ENCODE results near the gene C20orf144.

C20orf144 gene

DNA sequence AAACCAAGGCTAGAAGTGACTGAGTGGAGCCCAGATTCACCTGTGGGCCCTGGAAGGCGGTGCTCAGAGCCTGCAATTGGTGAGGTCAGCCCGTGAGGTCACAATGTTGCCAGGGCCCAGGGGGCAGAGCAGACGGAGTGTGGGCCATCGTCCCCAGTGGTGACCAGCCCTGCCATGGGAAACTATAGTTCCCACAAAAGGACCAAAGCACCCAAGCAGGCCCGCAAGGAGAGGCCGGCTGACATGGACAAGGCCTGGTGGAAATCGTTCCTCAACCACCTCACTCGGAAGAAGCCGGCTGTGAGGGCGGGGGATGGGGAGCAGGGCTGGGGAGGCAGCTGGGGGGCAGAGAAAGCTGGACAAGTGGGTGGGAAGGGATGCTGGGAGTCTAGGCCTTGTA is at the start of gene C20orf144:
Gene C20orf144, plus strand, starts transcription at position 156 of the 400 bp plus-strand sequence. Its CDS starts 19 bp downstream, at position 175.
- TF ChIP-seq, protein P1, sequence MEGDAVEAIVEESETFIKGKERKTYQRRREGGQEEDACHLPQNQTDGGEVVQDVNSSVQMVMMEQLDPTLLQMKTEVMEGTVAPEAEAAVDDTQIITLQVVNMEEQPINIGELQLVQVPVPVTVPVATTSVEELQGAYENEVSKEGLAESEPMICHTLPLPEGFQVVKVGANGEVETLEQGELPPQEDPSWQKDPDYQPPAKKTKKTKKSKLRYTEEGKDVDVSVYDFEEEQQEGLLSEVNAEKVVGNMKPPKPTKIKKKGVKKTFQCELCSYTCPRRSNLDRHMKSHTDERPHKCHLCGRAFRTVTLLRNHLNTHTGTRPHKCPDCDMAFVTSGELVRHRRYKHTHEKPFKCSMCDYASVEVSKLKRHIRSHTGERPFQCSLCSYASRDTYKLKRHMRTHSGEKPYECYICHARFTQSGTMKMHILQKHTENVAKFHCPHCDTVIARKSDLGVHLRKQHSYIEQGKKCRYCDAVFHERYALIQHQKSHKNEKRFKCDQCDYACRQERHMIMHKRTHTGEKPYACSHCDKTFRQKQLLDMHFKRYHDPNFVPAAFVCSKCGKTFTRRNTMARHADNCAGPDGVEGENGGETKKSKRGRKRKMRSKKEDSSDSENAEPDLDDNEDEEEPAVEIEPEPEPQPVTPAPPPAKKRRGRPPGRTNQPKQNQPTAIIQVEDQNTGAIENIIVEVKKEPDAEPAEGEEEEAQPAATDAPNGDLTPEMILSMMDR (IDR thresholded peaks at IDR 0.05; ENCODE audit: low read depth, low read length, missing control alignments), result no peak
- in situ Hi-C loops (cut with HindIII; ENCODE audit: low sequenced_read_pairs), result no loop called here
- DNase-seq (ENCODE audit: low read depth), result no peak
- H3K4me3 ChIP-seq (ENCODE audit: low read depth, low read length), result peak within 1 kb of the TSS; percentile 57

DNA sequence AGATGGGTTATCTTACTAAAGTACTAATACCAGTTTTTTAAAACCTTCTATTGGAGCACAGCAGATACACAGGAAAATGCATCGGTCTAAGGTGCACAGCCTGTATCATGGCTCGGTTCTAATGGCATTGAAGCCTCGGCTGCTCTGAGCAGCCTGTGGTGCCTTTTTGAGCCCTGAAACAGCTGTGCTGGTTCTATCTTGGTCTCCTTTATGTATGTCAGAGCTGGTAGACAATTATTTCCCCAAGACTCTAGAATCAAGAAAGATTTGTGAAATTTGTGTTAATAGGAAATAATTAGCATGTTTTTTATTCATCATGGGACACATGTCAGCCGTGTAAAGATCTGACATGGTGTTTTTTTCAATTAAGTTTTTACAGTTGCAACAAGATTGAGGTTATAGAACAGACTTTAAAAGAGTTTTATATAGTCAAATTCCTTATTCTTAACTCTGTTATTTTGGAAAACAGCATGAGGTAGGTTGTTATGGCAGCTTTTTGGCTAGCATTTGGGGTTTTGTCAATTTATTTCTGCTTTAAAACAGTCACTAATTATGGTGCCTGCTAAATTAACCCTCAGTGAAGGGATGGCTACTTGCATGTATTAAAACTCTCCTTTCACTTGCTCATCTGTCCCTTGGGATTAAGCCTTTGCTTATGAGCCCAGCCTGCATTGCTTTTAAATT is 40.3 kb upstream of the C20orf144 start:
- TF ChIP-seq, protein P1 (IDR thresholded peaks at IDR 0.05; ENCODE audit: low read depth, low read length, missing control alignments), result no peak

DNA sequence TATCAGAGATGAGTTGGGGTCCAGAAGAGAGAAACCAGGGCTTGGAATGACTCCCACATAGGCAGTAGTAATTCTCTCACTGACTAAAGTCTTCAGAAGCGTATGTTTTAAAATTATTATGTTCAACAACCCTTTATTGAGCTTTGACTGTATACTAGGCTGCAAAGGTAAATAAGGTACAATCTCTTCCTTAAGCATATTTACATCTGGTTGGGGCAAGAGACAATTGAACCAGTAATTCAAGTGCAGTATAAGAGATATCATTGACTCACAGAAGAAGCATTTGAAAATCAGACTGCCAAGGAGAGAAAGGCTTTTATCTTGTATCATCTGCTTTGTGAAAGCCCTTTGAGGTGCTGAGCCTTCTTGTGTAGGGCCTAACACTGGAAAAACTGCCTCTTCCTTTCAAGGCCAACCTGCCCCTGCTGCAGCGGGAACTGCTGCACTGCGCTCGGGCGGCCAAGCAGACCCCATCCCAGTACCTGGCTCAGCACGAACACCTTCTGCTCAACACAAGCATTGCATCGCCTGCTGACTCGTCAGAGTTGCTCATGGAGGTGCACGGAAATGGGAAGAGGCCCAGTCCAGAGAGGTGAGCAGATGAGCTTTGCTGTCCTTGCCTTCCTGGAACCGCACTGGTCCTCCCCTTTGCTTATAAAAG is 39.3 kb upstream of the C20orf144 start:
- no peak for DNase-seq (ENCODE audit: low read depth)
- no peak overlapping the region for H3K4me3 ChIP-seq (ENCODE audit: low read depth, low read length)
- TF ChIP-seq, protein P1 (IDR thresholded peaks at IDR 0.05; ENCODE audit: low read depth, low read length, missing control alignments), result no peak
- in situ Hi-C loops (cut with HindIII; ENCODE audit: low sequenced_read_pairs), result no loop called here

More for the DNA sequence above, 40.3 kb upstream of the C20orf144 start:
- H3K4me3 ChIP-seq (ENCODE audit: low read depth, low read length), result no peak overlapping the region
- in situ Hi-C loops (cut with HindIII; ENCODE audit: low sequenced_read_pairs), result no loop called here
- DNase-seq (ENCODE audit: low read depth), result no peak

DNA sequence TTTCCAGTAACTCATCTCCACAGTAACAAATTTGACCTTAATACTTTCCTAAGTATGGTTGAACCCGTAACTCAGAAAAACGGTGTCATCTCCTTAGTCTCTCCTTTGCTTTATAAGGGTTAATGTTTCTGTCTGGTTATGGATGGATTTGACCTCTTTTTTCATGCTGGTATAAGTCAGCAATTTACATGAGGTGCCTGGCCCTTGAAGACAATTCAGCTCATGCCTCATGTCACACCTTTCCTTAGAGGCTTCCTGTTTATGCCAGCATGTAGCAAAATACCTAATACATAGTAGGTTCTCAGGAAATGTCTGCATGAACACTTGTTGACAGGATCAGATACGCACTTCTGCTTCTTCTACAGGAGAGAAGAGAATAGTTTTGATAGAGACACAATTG is 37.7 kb upstream of the C20orf144 start:
- in situ Hi-C loops (cut with HindIII; ENCODE audit: low sequenced_read_pairs), result no loop called here
- no peak overlapping the region for H3K4me3 ChIP-seq (ENCODE audit: low read depth, low read length)
- no peak for DNase-seq (ENCODE audit: low read depth)
- TF ChIP-seq, protein P1 (IDR thresholded peaks at IDR 0.05; ENCODE audit: low read depth, low read length, missing control alignments), result no peak

DNA sequence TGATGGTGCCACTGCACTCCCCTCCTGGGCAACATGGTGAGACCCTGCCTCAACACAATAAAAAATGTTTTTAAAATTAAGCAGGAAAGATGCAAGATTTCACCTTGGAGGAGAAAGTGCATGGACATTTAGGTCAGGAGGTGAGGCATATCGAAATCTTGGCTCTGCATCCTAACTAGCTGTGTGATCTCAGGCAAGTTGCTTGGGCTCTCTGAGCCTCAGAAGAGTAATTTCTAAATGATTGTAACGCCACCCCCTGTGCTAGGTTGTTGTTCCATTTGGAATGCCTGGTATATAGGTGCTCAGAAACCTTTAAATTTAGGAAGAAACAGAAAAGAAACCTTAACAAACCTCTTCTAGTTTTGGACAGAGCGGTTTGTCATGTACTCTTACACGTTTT is 35.9 kb upstream of the C20orf144 start:
- no peak for DNase-seq (ENCODE audit: low read depth)
- H3K4me3 ChIP-seq (ENCODE audit: low read depth, low read length), result no peak overlapping the region
- in situ Hi-C loops (cut with HindIII; ENCODE audit: low sequenced_read_pairs), result no loop called here
- TF ChIP-seq, protein P1 (IDR thresholded peaks at IDR 0.05; ENCODE audit: low read depth, low read length, missing control alignments), result no peak

DNA sequence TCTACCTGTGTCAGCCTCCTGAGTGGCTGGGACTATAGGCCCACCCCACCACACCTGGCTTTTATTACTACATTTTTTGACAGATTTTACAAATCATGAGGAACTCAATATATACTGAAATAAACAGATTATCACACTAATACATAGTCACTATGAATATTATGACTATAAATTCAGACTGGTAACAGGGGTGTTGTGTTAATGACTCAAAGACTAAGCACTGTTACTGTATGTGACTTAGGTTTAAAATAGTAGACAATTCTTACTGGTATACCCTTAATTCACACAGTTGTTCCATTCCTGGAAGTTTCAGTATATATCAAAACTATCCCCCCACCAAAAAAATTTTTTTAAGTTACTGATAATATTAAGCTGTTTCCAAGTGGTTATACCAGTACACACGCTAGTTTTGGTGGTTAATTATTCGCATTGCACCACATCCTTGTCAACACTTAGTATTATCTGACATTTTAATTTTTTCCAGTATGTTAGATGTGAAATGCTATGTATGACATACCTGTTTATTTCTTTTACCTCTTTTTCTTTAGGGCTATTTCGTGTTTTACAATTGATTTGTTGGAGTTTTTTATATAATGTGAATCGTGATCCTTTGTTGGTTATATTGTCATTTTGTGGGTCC is 34.4 kb upstream of the C20orf144 start:
- H3K4me3 ChIP-seq (ENCODE audit: low read depth, low read length), result no peak overlapping the region
- DNase-seq (ENCODE audit: low read depth), result no peak
- TF ChIP-seq, protein P1 (IDR thresholded peaks at IDR 0.05; ENCODE audit: low read depth, low read length, missing control alignments), result no peak
- in situ Hi-C loops (cut with HindIII; ENCODE audit: low sequenced_read_pairs), result no loop called here
